Measurements from ENCODE around the gene RTEL1. TPM values are rescaled to one million over a fixed set of nuclear protein-coding genes. Genes with fewer than 3 reads are reported as not detected.

RTEL1 gene
- total and polyA plus RNA-seq, 2 experiments from 2014 or later = 14.8 to 14.9 TPM

DNA sequence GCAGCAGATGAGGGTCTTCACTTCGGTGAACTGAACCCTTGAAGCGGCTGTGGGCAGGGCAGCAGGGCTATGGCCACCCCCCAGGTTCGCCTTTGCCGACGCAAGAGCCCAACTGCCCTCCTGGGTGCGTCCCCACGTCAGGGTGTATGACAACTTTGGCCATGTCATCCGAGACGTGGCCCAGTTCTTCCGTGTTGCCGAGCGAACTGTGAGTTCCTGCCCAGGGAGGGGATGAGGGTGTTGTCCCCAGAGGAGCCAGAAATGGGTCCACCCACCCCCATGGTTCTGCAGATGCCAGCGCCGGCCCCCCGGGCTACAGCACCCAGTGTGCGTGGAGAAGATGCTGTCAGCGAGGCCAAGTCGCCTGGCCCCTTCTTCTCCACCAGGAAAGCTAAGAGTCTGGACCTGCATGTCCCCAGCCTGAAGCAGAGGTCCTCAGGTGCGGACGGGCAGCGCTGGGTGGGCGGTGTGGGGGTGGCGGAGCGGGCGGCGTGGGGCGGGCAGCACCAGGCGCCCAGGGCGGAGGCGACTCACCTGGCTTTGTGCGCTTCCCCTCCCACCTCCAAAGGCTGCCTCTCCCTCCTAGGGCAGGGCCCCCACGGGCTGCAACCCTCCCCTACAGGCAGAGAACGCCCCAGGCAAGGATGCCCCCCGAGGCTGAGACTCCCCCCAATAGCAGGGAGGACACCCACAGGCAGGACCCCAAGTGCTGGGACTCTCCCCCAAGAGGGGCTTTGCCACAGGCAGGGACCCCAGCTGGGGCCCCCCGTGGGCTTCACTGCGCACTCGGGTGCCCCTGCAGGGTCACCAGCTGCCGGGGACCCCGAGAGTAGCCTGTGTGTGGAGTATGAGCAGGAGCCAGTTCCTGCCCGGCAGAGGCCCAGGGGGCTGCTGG is 32.1 kb downstream of the RTEL1 start:
- Histone ChIP-seq H3K27ac (no peak overlapping the region), H3K36me3 (no peaks in the 10 kb centered on the region), H3K4me1 (ENCODE audit: low read depth) (peaks cover 7% of the 10 kb centered on the region), H3K9me3 (ENCODE audit: low read depth) (no peaks in the 10 kb centered on the region), H3K27me3 (no peaks in the 10 kb centered on the region), H3K4me3 (no peak overlapping the region)
- TF ChIP-seq, protein P1, sequence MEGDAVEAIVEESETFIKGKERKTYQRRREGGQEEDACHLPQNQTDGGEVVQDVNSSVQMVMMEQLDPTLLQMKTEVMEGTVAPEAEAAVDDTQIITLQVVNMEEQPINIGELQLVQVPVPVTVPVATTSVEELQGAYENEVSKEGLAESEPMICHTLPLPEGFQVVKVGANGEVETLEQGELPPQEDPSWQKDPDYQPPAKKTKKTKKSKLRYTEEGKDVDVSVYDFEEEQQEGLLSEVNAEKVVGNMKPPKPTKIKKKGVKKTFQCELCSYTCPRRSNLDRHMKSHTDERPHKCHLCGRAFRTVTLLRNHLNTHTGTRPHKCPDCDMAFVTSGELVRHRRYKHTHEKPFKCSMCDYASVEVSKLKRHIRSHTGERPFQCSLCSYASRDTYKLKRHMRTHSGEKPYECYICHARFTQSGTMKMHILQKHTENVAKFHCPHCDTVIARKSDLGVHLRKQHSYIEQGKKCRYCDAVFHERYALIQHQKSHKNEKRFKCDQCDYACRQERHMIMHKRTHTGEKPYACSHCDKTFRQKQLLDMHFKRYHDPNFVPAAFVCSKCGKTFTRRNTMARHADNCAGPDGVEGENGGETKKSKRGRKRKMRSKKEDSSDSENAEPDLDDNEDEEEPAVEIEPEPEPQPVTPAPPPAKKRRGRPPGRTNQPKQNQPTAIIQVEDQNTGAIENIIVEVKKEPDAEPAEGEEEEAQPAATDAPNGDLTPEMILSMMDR (IDR thresholded peaks at IDR 0.05; ENCODE audit: low read depth, low read length) = no peak
- no peak for DNase-seq (ENCODE audit: low read depth in 1 of 2, low spot score in 1 of 2)

DNA sequence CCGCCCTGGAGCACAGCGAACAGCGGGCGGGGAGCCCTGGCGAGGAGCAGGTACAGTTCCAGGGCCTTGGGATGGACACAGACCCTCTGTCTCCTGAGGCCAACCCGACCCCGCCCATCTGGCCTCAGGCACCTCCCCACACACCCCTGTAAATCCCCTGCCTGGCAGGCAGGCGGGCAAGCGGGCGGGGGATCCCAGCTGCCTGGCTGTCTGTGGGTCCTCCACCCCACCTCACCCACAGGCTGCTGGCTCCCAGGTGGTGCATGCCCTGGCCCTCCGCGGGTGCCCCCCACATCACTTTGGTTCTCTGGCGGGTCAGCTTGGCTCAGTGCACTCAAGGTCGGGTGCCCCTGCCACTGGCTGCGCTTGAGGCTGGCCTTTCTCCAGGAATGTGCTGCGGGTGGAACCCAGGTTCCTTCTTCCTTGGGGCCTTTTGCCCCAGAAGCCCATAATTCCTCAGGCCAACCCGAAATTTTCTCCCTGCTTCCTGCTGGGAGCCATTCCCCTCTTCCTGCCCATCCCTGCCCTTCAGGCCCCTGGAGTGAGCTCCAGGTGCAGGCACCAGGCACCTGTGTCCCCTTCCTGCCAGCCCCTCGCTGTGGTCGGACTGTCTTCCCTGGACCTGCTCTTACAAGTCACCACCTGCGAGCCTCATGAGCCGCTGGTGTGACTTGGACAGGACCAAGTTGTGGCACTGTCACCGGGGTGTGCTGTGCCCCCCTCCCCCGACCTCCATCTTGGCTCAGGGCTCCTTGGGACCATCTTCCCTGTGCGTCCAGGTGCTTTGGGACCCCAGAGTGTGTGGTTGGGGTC is 33.0 kb downstream of the RTEL1 start:
- no peaks in the 10 kb centered on the region for H3K9me3 ChIP-seq (ENCODE audit: low read depth)
- TF ChIP-seq, protein P1 (IDR thresholded peaks at IDR 0.05; ENCODE audit: low read depth, low read length) = no peak
- H3K36me3 ChIP-seq = no peaks in the 10 kb centered on the region
- DNase-seq (ENCODE audit: low read depth in 1 of 2, low spot score in 1 of 2) = no peak
- H3K4me1 ChIP-seq (ENCODE audit: low read depth) = peaks cover 7% of the 10 kb centered on the region
- no peak overlapping the region for H3K27ac ChIP-seq
- no peaks in the 10 kb centered on the region for H3K27me3 ChIP-seq
- H3K4me3 ChIP-seq = no peak overlapping the region

DNA sequence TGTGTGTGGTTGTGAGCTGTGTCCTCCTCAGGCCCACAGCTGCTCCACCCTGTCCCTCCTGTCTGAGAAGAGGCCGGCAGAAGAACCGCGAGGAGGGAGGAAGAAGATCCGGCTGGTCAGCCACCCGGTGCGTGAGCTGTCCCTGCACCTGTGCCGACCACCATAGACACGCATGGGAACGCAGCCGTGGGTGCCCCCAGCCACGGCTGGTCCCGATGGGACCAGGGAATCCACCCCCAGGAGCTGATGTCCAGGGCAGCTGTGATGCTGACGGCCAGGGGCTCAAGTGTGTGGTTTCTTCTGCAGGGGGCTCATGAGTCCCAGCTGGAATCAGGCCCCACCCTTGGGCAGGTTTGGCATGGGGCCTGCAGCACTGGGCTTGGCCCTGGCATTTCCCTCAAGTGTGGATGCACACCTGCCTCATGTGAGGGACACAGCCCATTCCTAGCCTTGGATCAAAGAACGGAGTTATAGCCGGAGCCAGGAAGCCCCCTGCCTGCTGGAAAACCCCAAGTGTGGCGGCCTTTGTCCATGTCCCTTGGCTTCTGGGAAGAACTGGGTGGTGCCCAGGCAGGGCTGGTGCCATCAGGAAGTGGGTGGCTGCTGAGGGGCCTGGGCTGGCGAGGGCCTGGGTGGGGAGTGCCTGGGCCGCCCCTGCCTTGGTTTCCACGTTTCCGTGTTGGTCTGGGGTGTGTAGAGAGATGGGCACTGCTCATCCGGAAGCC is 33.8 kb downstream of the RTEL1 start:
- no peak overlapping the region for H3K4me3 ChIP-seq
- H3K36me3 ChIP-seq = no peaks in the 10 kb centered on the region
- DNase-seq (ENCODE audit: low read depth in 1 of 2, low spot score in 1 of 2) = no peak
- peaks cover 4% of the 10 kb centered on the region for H3K4me1 ChIP-seq (ENCODE audit: low read depth)
- no peaks in the 10 kb centered on the region for H3K27me3 ChIP-seq
- peak overlapping the region; percentile 43 for H3K27ac ChIP-seq
- H3K9me3 ChIP-seq (ENCODE audit: low read depth) = no peaks in the 10 kb centered on the region
- TF ChIP-seq, protein P1 (IDR thresholded peaks at IDR 0.05; ENCODE audit: low read depth, low read length) = no peak

- H3K4me1 ChIP-seq (ENCODE audit: low read depth) = peaks cover 6% of the 10 kb centered on the region
- H3K27ac ChIP-seq = peak overlapping the region; percentile 43
- H3K4me3 ChIP-seq = no peak overlapping the region
- DNase-seq (ENCODE audit: low read depth in 1 of 2, low spot score in 1 of 2) = no peak
- H3K27me3 ChIP-seq = no peaks in the 10 kb centered on the region
- no peaks in the 10 kb centered on the region for H3K9me3 ChIP-seq (ENCODE audit: low read depth)
- no peaks in the 10 kb centered on the region for H3K36me3 ChIP-seq
- TF ChIP-seq, protein P1 (IDR thresholded peaks at IDR 0.05; ENCODE audit: low read depth, low read length) = no peak
These were observed 34.4 kb downstream of the RTEL1 start for GRCh38 chr20:63692436-63693082.
